GM19023 (cell line): ENCODE results near the gene ZNF644.
"Not testable (repeated sequence)": the region's sequence is repeated elsewhere in the genome, so short reads cannot be mapped to it uniquely, and the experiment has no call there.

Experiments
- ATAC-seq: cut with Tn5 transposase; IDR thresholded peaks from one replicate; pipeline ENCODE4 v1.9.1; 2021; ENCODE audit warnings: mild to moderate bottlenecking, moderate library complexity; ENCODE audit not compliant: unreplicated experiment

The ZNF644 gene

DNA sequence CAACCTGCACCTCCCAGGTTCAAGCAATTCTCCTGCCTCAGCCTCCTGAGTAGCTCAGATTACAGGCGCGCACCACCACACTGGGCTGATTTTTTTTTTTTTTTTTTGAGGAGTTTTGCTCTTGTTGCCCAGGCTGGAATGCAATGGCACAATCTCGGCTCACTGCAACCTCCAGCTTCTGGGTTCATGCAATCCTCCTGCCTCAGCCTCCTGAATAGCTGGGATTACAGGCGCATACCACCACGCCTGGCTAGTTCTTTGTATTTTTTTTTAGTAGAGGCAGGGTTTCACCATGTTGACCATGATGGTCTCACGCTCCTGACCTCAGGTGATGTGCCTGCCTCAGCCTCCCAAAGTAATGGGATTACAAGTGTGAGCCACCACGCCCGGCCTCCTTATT is 93.6 kb downstream of the ZNF644 start:
- not testable (repeated sequence) for ATAC-seq

GRCh38 chr1:90927674-90928073 is 94.2 kb downstream of the ZNF644 start:
- ATAC-seq, result not testable (repeated sequence)

GRCh38 chr1:90926971-90927370 is 94.9 kb downstream of the ZNF644 start:
- ATAC-seq, result no peak

DNA sequence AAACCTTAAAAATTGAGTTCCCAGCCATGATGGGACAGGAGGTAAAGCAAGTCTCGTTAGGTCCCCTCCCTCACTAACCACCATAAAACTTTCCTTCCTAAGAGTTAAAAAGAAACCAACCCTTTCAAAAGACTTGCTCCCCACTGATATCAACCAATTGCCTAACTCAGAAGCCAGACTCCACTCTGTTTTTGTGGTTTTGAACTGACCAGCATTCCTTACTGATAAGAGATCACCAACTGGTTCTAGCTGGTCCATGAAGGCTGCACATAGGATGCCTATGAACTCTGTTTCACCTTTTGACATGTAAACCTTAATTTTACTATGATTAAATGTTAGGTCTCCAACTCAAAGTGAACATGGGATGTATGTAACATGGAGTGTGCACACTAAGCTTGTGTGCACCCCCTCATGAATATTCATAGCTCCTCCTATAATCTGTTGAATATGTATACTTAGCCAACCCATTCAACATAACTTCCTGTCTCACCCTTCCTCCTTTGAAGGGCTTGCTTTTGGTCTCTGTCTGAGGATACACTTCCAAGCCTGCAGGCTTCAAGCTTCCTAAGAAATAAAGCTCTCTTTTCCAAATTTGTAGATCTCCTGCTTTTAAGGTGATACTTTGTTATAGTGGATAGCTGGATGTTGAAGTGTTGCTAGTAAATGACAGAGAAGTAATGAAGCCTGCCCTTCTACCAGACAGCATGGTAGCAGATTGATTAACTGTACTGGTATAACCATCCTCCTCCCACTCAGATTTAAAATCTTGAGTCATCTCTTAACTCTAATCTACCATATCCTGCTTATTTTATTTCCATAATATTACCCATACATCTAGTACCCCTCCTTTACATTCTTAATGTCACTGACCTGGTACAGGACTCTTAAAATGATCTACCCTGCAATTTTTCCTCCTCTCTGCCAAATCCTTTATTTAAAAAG is 95.6 kb downstream of the ZNF644 start:
- ATAC-seq, result no peak

GRCh38 chr1:90924982-90925381 is 96.9 kb downstream of the ZNF644 start:
- no peak for ATAC-seq

DNA sequence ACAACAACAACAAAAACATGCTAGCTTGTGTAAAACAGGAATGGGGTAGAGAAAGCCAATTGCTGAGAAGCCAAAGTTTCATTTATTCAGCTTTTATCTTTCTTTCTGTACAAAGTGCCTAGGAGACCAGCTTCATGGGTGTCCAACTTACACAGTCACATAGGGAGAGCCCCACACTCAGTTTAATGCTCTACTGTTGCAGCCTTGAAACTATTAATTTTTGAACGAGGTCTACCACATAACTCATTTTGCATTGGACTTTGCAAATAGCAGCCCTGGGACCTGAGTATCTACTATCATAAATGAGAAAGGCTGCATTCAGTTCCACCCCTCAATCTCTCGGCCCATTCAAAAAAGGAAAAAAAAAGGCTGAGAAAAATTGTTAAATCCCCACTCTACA is 98.8 kb downstream of the ZNF644 start:
- ATAC-seq, result no peak

DNA sequence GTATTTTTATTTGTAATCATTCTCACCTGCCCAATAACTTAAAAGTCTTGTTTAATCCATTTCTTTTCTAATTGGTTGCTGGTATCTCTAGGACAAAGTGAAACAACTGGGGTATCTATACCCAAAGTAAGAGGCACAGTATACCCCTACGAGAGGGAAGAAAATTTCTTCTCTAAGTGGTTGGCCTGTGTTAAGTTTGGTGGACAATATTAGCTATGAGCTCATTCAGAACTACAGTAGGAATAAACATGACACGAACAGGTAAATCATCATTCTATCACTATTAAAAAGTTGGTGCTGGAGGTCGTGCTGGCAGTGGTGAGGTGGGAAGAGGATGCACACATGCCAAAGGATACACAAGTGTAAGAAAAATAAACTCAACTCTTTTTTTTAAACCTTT is 99.6 kb downstream of the ZNF644 start:
- ATAC-seq, result no peak

GRCh38 chr1:90919900-90920299 is 101.9 kb downstream of the ZNF644 start:
- no peak for ATAC-seq

GRCh38 chr1:90919190-90919719 is 102.6 kb downstream of the ZNF644 start:
- ATAC-seq, result no peak

DNA sequence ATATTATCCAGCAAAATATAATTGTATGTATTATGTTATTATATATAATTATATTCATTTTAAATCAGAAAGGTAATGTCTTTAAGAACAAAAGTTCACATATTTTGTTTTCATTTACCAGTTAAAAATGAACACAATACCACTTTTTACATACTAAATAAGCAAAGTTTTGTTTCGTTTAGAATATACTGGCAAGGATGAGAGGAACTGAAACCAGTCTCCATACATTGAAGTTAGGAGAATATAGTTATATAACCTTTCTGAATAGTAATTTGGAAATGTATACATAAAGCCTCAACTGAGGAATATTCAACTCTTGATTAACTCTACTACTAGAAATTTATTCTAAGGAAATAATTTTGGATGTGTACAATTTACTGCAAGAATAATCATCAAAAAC is 110.5 kb downstream of the ZNF644 start:
- no peak for ATAC-seq

- ATAC-seq, result no peak
Measured at GRCh38 chr1:90902672-90903071, 119.2 kb downstream of the ZNF644 start.

GRCh38 chr1:90899263-90899662 is 122.6 kb downstream of the ZNF644 start:
- no peak for ATAC-seq

GRCh38 chr1:90893679-90894078 is 128.2 kb downstream of the ZNF644 start:
- not testable (repeated sequence) for ATAC-seq

DNA sequence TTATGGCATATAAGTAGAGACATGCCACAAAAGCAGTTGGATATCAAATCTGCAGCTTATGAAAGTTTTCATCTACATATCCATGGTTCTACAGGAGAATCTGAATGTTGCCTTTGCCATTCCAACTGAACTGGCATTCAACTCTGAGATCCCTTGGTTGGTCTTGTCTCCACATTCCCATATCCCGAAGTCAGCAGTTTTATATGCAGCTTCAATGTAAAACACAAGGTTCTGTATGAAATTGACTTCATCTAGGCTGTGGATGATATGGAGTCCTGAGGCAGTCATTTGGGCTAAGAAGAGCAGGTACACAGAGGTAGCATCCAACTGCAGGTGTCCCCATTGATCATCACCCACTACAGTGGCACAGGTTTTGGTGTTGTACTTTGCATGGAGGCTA is 129.0 kb downstream of the ZNF644 start:
- ATAC-seq, result not testable (repeated sequence)

- ATAC-seq, result not testable (repeated sequence)
Measured at GRCh38 chr1:90892196-90892595, 129.6 kb downstream of the ZNF644 start.

GRCh38 chr1:90891756-90892155 is 130.1 kb downstream of the ZNF644 start:
- not testable (repeated sequence) for ATAC-seq

GRCh38 chr1:90882221-90882620 is 139.6 kb downstream of the ZNF644 start:
- ATAC-seq, result no peak

DNA sequence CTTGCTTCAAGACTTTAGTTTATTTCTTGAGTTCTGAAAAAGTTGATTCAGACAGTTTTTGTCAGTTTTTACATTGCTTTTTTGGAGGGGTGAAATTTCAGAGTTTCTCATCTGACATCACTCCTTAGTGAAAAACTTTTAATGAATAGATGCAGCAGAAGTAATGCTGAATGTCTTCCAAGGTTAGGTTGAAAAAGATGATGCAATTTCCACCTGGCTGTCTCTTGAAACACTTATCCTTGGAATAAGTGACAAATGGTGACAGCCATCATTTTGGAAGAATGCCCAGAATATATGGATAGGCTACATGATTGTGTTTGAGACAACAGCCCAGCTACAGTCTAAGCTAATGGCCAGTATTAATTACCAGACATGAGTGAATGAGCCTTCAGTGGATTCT is 140.8 kb downstream of the ZNF644 start:
- ATAC-seq, result no peak

DNA sequence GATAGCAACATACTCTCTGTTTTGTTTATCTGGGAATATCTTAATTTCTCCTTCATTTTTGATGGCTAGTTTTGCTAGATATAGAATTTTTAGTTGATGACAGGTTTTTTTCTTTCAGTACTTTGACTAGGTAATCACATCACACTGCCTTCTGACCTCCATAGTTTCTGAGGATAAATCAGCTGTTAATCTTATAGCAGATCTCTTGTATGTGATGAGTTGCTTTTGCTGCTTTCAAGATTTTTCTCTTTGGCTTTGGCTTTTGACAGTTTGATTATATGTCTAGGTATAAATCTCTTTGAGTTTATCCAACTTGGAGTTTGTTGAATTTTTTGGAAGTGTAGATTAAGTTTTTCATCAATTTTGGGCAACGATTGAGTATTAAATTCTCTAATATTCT is 142.6 kb downstream of the ZNF644 start:
- no peak for ATAC-seq

DNA sequence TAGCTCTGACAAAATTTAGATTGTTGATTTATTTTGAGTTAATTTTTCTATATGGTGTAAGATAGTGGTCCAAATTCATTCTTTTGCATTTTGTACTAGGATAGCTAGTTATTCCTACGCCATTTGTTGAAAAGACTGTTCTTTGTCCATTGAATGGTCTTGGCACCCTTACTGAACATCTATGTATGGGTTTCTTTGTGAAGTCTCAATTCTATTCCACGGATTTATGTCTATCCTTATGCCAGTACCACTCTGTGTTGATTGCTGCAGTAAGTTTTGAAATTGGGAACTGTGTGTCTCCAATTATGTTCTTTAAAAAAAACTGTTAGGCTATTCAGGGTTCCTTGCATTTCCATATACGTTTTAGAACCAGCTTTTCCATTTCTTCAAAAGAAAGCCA is 145.7 kb downstream of the ZNF644 start:
- ATAC-seq, result no peak
